Measurements from ENCODE around the gene TYW1B.
"Not testable (repeated sequence)": the region's sequence is repeated elsewhere in the genome, so short reads cannot be mapped to it uniquely, and the experiment has no call there.

DNA sequence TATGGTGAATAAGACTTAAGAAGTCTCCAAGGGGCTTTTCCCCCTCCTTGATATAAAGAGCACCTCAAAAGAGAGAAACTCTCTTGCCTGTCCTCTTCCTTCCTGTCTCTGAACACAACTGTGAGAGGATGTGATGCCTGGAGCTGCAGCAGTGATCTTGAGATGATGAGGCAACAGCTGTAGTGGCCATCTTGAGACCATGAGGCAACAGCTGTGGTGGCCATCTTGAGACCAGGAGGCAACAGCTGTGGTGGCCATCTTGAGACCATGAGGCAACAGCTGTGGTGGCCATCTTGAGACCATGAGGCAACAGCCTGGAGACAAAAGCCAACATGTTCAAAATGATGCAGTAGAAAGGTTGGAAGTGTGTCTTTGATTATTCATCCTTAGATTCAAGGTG lies 277.5 kb downstream of the TYW1B start:
- TF ChIP-seq GABPA (IDR thresholded peaks at IDR 0.05 in 1 of 2, conservative IDR thresholded peaks at IDR 0.05 in 1 of 2); SP1 (IDR thresholded peaks at IDR 0.05); YY1 (IDR thresholded peaks at IDR 0.05); JUND (IDR thresholded peaks at IDR 0.05): not testable (repeated sequence)
- TF ChIP-seq, protein P1, sequence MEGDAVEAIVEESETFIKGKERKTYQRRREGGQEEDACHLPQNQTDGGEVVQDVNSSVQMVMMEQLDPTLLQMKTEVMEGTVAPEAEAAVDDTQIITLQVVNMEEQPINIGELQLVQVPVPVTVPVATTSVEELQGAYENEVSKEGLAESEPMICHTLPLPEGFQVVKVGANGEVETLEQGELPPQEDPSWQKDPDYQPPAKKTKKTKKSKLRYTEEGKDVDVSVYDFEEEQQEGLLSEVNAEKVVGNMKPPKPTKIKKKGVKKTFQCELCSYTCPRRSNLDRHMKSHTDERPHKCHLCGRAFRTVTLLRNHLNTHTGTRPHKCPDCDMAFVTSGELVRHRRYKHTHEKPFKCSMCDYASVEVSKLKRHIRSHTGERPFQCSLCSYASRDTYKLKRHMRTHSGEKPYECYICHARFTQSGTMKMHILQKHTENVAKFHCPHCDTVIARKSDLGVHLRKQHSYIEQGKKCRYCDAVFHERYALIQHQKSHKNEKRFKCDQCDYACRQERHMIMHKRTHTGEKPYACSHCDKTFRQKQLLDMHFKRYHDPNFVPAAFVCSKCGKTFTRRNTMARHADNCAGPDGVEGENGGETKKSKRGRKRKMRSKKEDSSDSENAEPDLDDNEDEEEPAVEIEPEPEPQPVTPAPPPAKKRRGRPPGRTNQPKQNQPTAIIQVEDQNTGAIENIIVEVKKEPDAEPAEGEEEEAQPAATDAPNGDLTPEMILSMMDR (IDR thresholded peaks at IDR 0.05; ENCODE audit: low read depth, low read length, missing input control) = not testable (repeated sequence)
